K562 (cell line): ENCODE data around the gene GFOD1. TPM values are rescaled to one million over a fixed set of nuclear protein-coding genes. Genes with fewer than 3 reads are reported as not detected.

Experiments used
- ARID3A ChIP-seq: IDR thresholded peaks from 2 replicates; pipeline ENCODE4 v1.6.1; 2012; ENCODE audit warnings: low read depth, low read length, improper control_type of control experiment, borderline replicate concordance
- E2F3 ChIP-seq: fragments of 250-450 bp; sonication (Bioruptor Pico); IDR thresholded peaks from 2 replicates; pipeline ENCODE4 v1.4.0; 2020; ENCODE audit warnings: mild to moderate bottlenecking
- FOXK2 ChIP-seq, 2 experiments: fragments of 450-650 bp; IDR thresholded peaks in 1 of 2; conservative IDR thresholded peaks in 1 of 2; 2 replicates each; pipeline ENCODE4 v1.6.1; 2016; ENCODE audit warnings: low read depth in 2 of 2, mild to moderate bottlenecking in 1 of 2
- MYNN ChIP-seq, 2 experiments: sonication (generic); formaldehyde crosslinking in 1 of 2; IDR thresholded peaks; 2 replicates each; pipeline versions ENCODE4 v1.5.0 to v1.6.1; 2016 to 2020; ENCODE audit warnings: antibody characterized with exemption in 1 of 2, missing genetic modification reagents in 1 of 2
- NR3C1 ChIP-seq: sonication (generic); formaldehyde crosslinking; IDR thresholded peaks from 2 replicates; pipeline ENCODE4 v1.8.1; 2022; ENCODE audit warnings: missing genetic modification reagents
- SAP30 ChIP-seq: fragments of 200-600 bp; sonication (generic); IDR thresholded peaks from 2 replicates; pipeline ENCODE4 v1.6.1; 2012; ENCODE audit warnings: borderline replicate concordance, low read depth, mild to moderate bottlenecking, moderate library complexity, low read length, control low read depth, inconsistent platforms; ENCODE audit not compliant: insufficient read depth, poor library complexity, severe bottlenecking
- SIN3A ChIP-seq, 2 experiments: fragments of 150-350 bp in 1 of 2; IDR thresholded peaks; 2 replicates each; pipeline ENCODE4 v1.6.1; 2011 to 2016; ENCODE audit warnings: borderline replicate concordance in 2 of 2, low read depth in 2 of 2, low read length in 2 of 2, mild to moderate bottlenecking in 2 of 2, moderate library complexity in 2 of 2; ENCODE audit not compliant: control insufficient read depth in 1 of 2
- TEAD2 ChIP-seq: fragments of 450-650 bp; IDR thresholded peaks from 2 replicates; pipeline ENCODE4 v1.6.1; 2016; ENCODE audit warnings: missing genetic modification characterization, control low read depth, missing compliant biosample characterization
- YBX1 ChIP-seq: fragments of 450-650 bp; IDR thresholded peaks from 2 replicates; pipeline ENCODE4 v1.7.1; 2016; ENCODE audit warnings: mild to moderate bottlenecking
- YY1 ChIP-seq, 3 experiments: IDR thresholded peaks; 2 replicates each; pipeline ENCODE4 v1.6.1; 2011; ENCODE audit warnings: low read length in 2 of 3, mild to moderate bottlenecking in 2 of 3, moderate library complexity in 2 of 3, borderline replicate concordance in 1 of 3, control low read depth in 1 of 3, low read depth in 1 of 3; ENCODE audit not compliant: insufficient read depth in 3 of 3, insufficient replicate concordance in 2 of 3, control insufficient read depth in 1 of 3, insufficient read length in 1 of 3; ENCODE audit errors: extremely low read depth in 1 of 3
- ZNF232 ChIP-seq: sonication (generic); formaldehyde crosslinking; IDR thresholded peaks from 2 replicates; pipeline ENCODE4 v1.8.0; 2022; ENCODE audit warnings: mild to moderate bottlenecking, missing genetic modification reagents
- ZNF699 ChIP-seq: fragments of 250-450 bp; sonication (Bioruptor Pico); IDR thresholded peaks from 2 replicates; pipeline ENCODE4 v1.8.0; 2021; ENCODE audit warnings: mild to moderate bottlenecking, moderate library complexity; ENCODE audit not compliant: insufficient replicate concordance
- ZNF740 ChIP-seq, 3 experiments: fragments of 200-800 bp in 1 of 3; sonication (Bioruptor generic) in 1 of 3; sonication (generic) in 1 of 3; formaldehyde crosslinking in 1 of 3; IDR thresholded peaks; 2 replicates each; pipeline versions ENCODE4 v1.6.1 to v1.8.0; 2016 to 2022; ENCODE audit warnings: mild to moderate bottlenecking in 2 of 3, missing compliant biosample characterization in 2 of 3, missing genetic modification characterization in 2 of 3, missing genetic modification reagents in 1 of 3
- ZNF764 ChIP-seq: fragments of 250-450 bp; sonication (Bioruptor Pico); IDR thresholded peaks from 2 replicates; pipeline ENCODE4 v1.4.0; 2020; ENCODE audit warnings: low read depth, mild to moderate bottlenecking, moderate library complexity
- ZNF766 ChIP-seq: fragments of 200-800 bp; sonication (Bioruptor generic); conservative IDR thresholded peaks from 2 replicates; pipeline ENCODE4 v1.6.1; 2016; ENCODE audit warnings: missing genetic modification characterization, missing compliant biosample characterization
- polyA plus RNA-seq, 8 experiments: library from polyadenylated mRNA; depleted of rRNA in 4 of 8; stranded (reverse) in 5 of 8; unstranded in 3 of 8; fragments of >200 nt; fragmentation: Nextera tagmentation in 2 of 8; fragmentation: Illumina TruSeq in 1 of 8; extraction: Ambion mirVana in 2 of 8; extraction: Trizol in 1 of 8; gene quantifications; 2 replicates each; pipeline versions ENCODE4 v1.2.1 to v1.2.3, GENCODE V29; 2011 to 2014; ENCODE audit warnings: inconsistent platforms in 1 of 8, missing spikeins in 1 of 8
- total RNA-seq, 7 experiments: library from RNA; depleted of rRNA in 6 of 7; stranded (reverse); fragments of >200 nt in 6 of 7; fragmentation: Illumina TruSeq in 2 of 7; extraction: Trizol in 2 of 7; gene quantifications; 2 replicates each; pipeline versions ENCODE4 v1.2.1 to v1.2.3, GENCODE V29; 2011 to 2021; ENCODE audit warnings: low replicate concordance in 1 of 7
- TF ChIP-seq, protein P1 (sequence below): fragments of 450-650 bp; IDR thresholded peaks from 2 replicates; pipeline ENCODE4 v1.6.1; 2016; ENCODE audit warnings: missing biosample characterization, missing genetic modification characterization
- TF ChIP-seq, protein P2 (sequence below): fragments of 450-650 bp; formaldehyde crosslinking; IDR thresholded peaks from 2 replicates; pipeline ENCODE4 v1.4.0; 2020; ENCODE audit warnings: mild to moderate bottlenecking, mixed read lengths

GFOD1 gene
- total and polyA plus RNA-seq, 9 of the 15 experiments (the other 6 are each of a cell fraction or from before 2014, with no cell fraction given) = 3.8 to 12.0 (median 8.2) TPM

DNA sequence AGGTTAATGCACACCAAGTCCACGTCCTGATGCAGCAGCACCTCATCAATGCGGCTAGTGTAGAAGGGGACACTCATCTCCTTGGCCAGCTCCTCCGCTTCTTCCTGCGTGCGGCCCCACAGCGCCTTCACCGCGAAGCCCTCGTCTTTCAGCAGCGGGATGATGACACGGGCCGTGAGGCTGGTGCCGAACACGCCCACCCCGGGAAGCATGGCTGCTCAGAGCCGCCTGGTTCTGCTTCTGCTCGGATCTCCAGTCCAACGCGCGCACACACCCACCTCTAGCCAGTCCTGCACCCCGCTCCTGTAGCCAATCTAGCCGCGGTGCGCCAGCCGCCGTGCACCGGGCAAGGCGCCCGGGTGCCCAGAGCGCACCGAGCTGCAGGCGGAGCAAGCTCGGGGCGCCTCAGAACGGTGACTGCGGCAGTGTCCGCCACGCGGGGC is 700 bp downstream of the GFOD1 start (continued):
- no peak for TF ChIP-seq TEAD2 (tag)
- TF ChIP-seq YY1 (IDR thresholded peaks at IDR 0.05; ENCODE audit: borderline replicate concordance in 1 of 3, control insufficient read depth in 1 of 3, extremely low read depth in 1 of 3, insufficient read depth in 3 of 3, insufficient read length in 1 of 3, insufficient replicate concordance in 2 of 3, low read depth in 1 of 3, low read length in 2 of 3) = peak in 2 of 3 experiments; percentile 15 to 84
- peak; percentile 46; the same call in 1 of the 2 replicates for TF ChIP-seq ZNF740 (CRISPR knock-in tag; IDR thresholded peaks at IDR 0.05)
- TF ChIP-seq ZNF740 (tag; IDR thresholded peaks at IDR 0.05) = no peak
- no peak for TF ChIP-seq MYNN (IDR thresholded peaks at IDR 0.05)
- no peak for TF ChIP-seq MYNN (CRISPR knock-in tag; IDR thresholded peaks at IDR 0.05)
- TF ChIP-seq NR3C1 = 0 out of 2 replicates have a peak, but pooled peaks have one; percentile 63
- TF ChIP-seq SAP30 = no peak
- no peak for TF ChIP-seq ARID3A
- no peak for TF ChIP-seq E2F3
- no peak for TF ChIP-seq YBX1
- TF ChIP-seq ZNF232 = peak; percentile 38; the same call in 1 of the 2 replicates
- TF ChIP-seq ZNF766 (CRISPR knock-in tag) = no peak
- TF ChIP-seq ZNF699 = no peak
- TF ChIP-seq, protein P1, sequence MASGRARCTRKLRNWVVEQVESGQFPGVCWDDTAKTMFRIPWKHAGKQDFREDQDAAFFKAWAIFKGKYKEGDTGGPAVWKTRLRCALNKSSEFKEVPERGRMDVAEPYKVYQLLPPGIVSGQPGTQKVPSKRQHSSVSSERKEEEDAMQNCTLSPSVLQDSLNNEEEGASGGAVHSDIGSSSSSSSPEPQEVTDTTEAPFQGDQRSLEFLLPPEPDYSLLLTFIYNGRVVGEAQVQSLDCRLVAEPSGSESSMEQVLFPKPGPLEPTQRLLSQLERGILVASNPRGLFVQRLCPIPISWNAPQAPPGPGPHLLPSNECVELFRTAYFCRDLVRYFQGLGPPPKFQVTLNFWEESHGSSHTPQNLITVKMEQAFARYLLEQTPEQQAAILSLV (tag) = no peak
- TF ChIP-seq ZNF764 (CRISPR knock-in tag) = no peak
- no peak for TF ChIP-seq FOXK2 (conservative IDR thresholded peaks at IDR 0.05 in 1 of 2, IDR thresholded peaks at IDR 0.05 in 1 of 2; ENCODE audit: low read depth in 2 of 2)
- TF ChIP-seq, protein P2, sequence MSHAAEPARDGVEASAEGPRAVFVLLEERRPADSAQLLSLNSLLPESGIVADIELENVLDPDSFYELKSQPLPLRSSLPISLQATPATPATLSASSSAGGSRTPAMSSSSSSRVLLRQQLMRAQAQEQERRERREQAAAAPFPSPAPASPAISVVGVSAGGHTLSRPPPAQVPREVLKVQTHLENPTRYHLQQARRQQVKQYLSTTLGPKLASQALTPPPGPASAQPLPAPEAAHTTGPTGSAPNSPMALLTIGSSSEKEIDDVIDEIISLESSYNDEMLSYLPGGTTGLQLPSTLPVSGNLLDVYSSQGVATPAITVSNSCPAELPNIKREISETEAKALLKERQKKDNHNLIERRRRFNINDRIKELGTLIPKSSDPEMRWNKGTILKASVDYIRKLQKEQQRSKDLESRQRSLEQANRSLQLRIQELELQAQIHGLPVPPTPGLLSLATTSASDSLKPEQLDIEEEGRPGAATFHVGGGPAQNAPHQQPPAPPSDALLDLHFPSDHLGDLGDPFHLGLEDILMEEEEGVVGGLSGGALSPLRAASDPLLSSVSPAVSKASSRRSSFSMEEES = no peak
- peak in 1 of 2 experiments; percentile 62; a peak in 2 of 4 replicates for TF ChIP-seq SIN3A (IDR thresholded peaks at IDR 0.05; ENCODE audit: borderline replicate concordance in 2 of 2, control insufficient read depth in 1 of 2, low read depth in 2 of 2, low read length in 2 of 2)
- TF ChIP-seq, all 486 proteins: peak for 45
